GM06990 (cell line): ENCODE results near the gene SYT9.
"Not testable (repeated sequence)": the region's sequence is repeated elsewhere in the genome, so short reads cannot be mapped to it uniquely, and the experiment has no call there.

Source experiments
- DNase-seq: peaks from one replicate; pipeline ENCODE4 v3.0.0-alpha.2; 2011; ENCODE audit not compliant: insufficient read length; ENCODE audit errors: extremely low read depth
- H3K27me3 ChIP-seq: replicated peaks from 2 replicates; pipeline ENCODE4 v1.6.0; 2011; ENCODE audit warnings: low read length; ENCODE audit not compliant: control insufficient read depth, insufficient read depth
- H3K36me3 ChIP-seq: 2 replicates; pipeline ENCODE4 v1.5.1; 2011; ENCODE audit warnings: low read length; ENCODE audit not compliant: control insufficient read depth, insufficient read depth
- H3K4me3 ChIP-seq: replicated peaks from 2 replicates; pipeline ENCODE4 v1.5.1; 2011; ENCODE audit warnings: low read depth, mild to moderate bottlenecking, control low read depth, low read length
- TF ChIP-seq, protein P1 (sequence below): IDR thresholded peaks from 2 replicates; pipeline ENCODE4 v1.5.1; 2011; ENCODE audit warnings: low read length, control low read depth, mild to moderate bottlenecking, inconsistent platforms; ENCODE audit not compliant: insufficient read depth, poor library complexity, severe bottlenecking

Gene SYT9

GRCh38 chr11:7516475-7516874, 264.8 kb downstream of the SYT9 start:
- H3K4me3 ChIP-seq = peak overlapping the region; percentile 97

DNA sequence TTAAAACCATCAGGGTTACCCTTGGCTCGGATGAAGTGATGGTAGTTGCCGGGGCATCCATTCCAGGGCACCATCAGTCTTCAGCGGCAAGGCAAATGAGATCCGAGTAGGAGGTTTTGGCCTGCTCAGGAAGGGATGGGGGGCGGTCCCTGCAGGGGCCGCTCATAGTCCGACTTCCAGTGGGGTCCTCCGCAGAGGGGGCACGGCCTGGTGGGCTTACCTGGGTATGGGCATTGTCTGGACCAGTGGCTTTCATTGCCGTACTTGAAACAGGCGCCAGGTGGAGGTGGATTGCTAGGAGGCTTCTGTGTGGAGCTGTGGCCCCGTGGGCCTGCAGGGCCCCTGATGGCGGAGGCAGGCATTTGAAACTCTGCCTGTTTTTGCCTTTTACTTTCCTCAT, 266.0 kb downstream of the SYT9 start:
- not testable (repeated sequence) for H3K27me3 ChIP-seq, H3K36me3 ChIP-seq, H3K4me3 ChIP-seq, DNase-seq

More at GRCh38 chr11:7516475-7516874, 264.8 kb downstream of the SYT9 start:
- TF ChIP-seq, protein P1, sequence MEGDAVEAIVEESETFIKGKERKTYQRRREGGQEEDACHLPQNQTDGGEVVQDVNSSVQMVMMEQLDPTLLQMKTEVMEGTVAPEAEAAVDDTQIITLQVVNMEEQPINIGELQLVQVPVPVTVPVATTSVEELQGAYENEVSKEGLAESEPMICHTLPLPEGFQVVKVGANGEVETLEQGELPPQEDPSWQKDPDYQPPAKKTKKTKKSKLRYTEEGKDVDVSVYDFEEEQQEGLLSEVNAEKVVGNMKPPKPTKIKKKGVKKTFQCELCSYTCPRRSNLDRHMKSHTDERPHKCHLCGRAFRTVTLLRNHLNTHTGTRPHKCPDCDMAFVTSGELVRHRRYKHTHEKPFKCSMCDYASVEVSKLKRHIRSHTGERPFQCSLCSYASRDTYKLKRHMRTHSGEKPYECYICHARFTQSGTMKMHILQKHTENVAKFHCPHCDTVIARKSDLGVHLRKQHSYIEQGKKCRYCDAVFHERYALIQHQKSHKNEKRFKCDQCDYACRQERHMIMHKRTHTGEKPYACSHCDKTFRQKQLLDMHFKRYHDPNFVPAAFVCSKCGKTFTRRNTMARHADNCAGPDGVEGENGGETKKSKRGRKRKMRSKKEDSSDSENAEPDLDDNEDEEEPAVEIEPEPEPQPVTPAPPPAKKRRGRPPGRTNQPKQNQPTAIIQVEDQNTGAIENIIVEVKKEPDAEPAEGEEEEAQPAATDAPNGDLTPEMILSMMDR = no peak
- Histone ChIP-seq H3K27me3 (no peaks in the 10 kb centered on the region), H3K36me3 (no peaks in the 10 kb centered on the region)
- DNase-seq = no peak
